AG20443 (cell line): ENCODE results near the gene SSBP3.
"Not testable (repeated sequence)": the region's sequence is repeated elsewhere in the genome, so short reads cannot be mapped to it uniquely, and the experiment has no call there.

Experiments used
- DNase-seq: peaks from one replicate; pipeline ENCODE4 v3.0.0; 2012; ENCODE audit warnings: low spot score, mixed read lengths

The SSBP3 gene

GRCh38 chr1:54221113-54221834 lies 184.9 kb downstream of the SSBP3 start:
- DNase-seq, result no peak

- DNase-seq, result peak; percentile 74
Observed at GRCh38 chr1:54220004-54220811, 186.0 kb downstream of the SSBP3 start.

- no peak for DNase-seq
Observed at GRCh38 chr1:54219688-54220003, 186.5 kb downstream of the SSBP3 start.

GRCh38 chr1:54218883-54219687 lies 187.1 kb downstream of the SSBP3 start:
- no peak for DNase-seq

- no peak for DNase-seq
Observed at GRCh38 chr1:54215523-54215922, 190.7 kb downstream of the SSBP3 start.

- no peak for DNase-seq
Observed at GRCh38 chr1:54212872-54213271, 193.3 kb downstream of the SSBP3 start.

GRCh38 chr1:54207896-54208295 lies 198.3 kb downstream of the SSBP3 start:
- not testable (repeated sequence) for DNase-seq

GRCh38 chr1:54207287-54207686 lies 198.9 kb downstream of the SSBP3 start:
- DNase-seq, result no peak

- DNase-seq, result no peak
Observed at GRCh38 chr1:54204199-54204598, 202.0 kb downstream of the SSBP3 start.

- peak; percentile 27 for DNase-seq
Observed at GRCh38 chr1:54200519-54200997, 205.6 kb downstream of the SSBP3 start.

- peak; percentile 98 for DNase-seq
Observed at GRCh38 chr1:54199765-54200518, 206.3 kb downstream of the SSBP3 start, which contains the start of the genes CYB5RL and MRPL37. CYB5RL (minus strand) TSS chr1:54200030; CDS start chr1:54195616, 4,414 bp downstream. MRPL37 (plus strand) TSS chr1:54200167; CDS start chr1:54200244, 77 bp downstream.

GRCh38 chr1:54199151-54199764 lies 206.9 kb downstream of the SSBP3 start:
- peak; percentile 43 for DNase-seq

GRCh38 chr1:54193453-54193852 lies 212.7 kb downstream of the SSBP3 start:
- DNase-seq, result no peak

- DNase-seq, result no peak
Observed at GRCh38 chr1:54191525-54191924, 214.7 kb downstream of the SSBP3 start.

- DNase-seq, result no peak
Observed at GRCh38 chr1:54190526-54190925, 215.7 kb downstream of the SSBP3 start.

GRCh38 chr1:54188291-54188690 lies 217.9 kb downstream of the SSBP3 start:
- no peak for DNase-seq

- no peak for DNase-seq
Observed at GRCh38 chr1:54186056-54186455, 220.1 kb downstream of the SSBP3 start.

GRCh38 chr1:54180701-54181360 lies 225.4 kb downstream of the SSBP3 start:
- DNase-seq, result no peak

GRCh38 chr1:54178296-54179070 lies 227.7 kb downstream of the SSBP3 start:
- DNase-seq, result no peak

GRCh38 chr1:54177726-54178125 lies 228.5 kb downstream of the SSBP3 start:
- DNase-seq, result no peak
